Small intestine (tissue), 7 donors: Measurements from ENCODE around the gene STOM. TPM values are rescaled to one million over a fixed set of nuclear protein-coding genes. Genes with fewer than 3 reads are reported as not detected.

Source experiments
- DNase-seq, 2 donors: peaks; one replicate each; pipeline versions ENCODE4 v3.0.0 to v3.0.0-alpha.2; 2013
- FAIRE-seq: peaks from 2 replicates; lab custom pipeline; 2012; peaks lifted over from hg19 to GRCh38; lab: Jason Lieb, UNC
- H3K27ac ChIP-seq, 3 donors: one replicate each; pipeline ENCODE4 v1.5.1; 2013; ENCODE audit warnings: low read length in 2 of 3, mild to moderate bottlenecking in 2 of 3, control low read depth in 1 of 3, inconsistent platforms in 1 of 3, low read depth in 1 of 3, moderate library complexity in 1 of 3
- H3K27me3 ChIP-seq, 3 donors: one replicate each; pipeline ENCODE4 v1.6.1; 2013; ENCODE audit warnings: low read length in 3 of 3, inconsistent platforms in 1 of 3; ENCODE audit not compliant: control insufficient read depth in 3 of 3, insufficient read depth in 3 of 3
- H3K36me3 ChIP-seq, 3 donors: one replicate each; pipeline ENCODE4 v1.6.1; 2013; ENCODE audit warnings: low read length in 3 of 3, inconsistent platforms in 1 of 3, low read depth in 1 of 3, mild to moderate bottlenecking in 1 of 3, moderate library complexity in 1 of 3; ENCODE audit not compliant: control insufficient read depth in 3 of 3, insufficient read depth in 2 of 3
- H3K4me1 ChIP-seq, 3 donors: one replicate each; pipeline ENCODE4 v1.6.1; 2013; ENCODE audit warnings: low read length in 2 of 3, inconsistent platforms in 1 of 3, low read depth in 1 of 3, mild to moderate bottlenecking in 1 of 3, moderate library complexity in 1 of 3; ENCODE audit not compliant: control insufficient read depth in 3 of 3, insufficient read depth in 2 of 3
- H3K4me3 ChIP-seq, 3 donors: one replicate each; pipeline ENCODE4 v1.5.1; 2013; ENCODE audit warnings: low read length in 3 of 3, control low read depth in 1 of 3, inconsistent platforms in 1 of 3, low read depth in 1 of 3, mild to moderate bottlenecking in 1 of 3, moderate library complexity in 1 of 3
- H3K9me3 ChIP-seq, 2 donors: one replicate each; pipeline ENCODE4 v1.6.1; 2013; ENCODE audit warnings: low read depth in 1 of 2, low read length in 1 of 2; ENCODE audit not compliant: control insufficient read depth in 2 of 2, insufficient read depth in 1 of 2
- WGBS, 3 donors: extraction: QIAGEN DNeasy Blood & Tissue Kit; methylation state at CpG; one replicate each; pipeline ENCODE4 v1.1.7; 2013; 5-methylcytosine and 5-hydroxymethylcytosine counted together
- polyA plus RNA-seq, 4 donors: library from polyadenylated mRNA; stranded (reverse) in 3 of 4; unstranded in 1 of 4; fragments of 200-250 nt in 3 of 4; fragments of 120-200 nt in 1 of 4; gene quantifications; one replicate each; pipeline versions ENCODE4 v1.2.1 to v1.2.3, GENCODE V29; 2013
- donor health status: healthy with polysubstance abuse.
- donor health status: control.
- donor health status: control.
- donor health status: Bipolar disorder and iron deficiency.
- donor health status: healthy.

Gene STOM
- polyA plus RNA-seq, 4 donors: 20.8 to 115 (median 65.9) TPM

DNA sequence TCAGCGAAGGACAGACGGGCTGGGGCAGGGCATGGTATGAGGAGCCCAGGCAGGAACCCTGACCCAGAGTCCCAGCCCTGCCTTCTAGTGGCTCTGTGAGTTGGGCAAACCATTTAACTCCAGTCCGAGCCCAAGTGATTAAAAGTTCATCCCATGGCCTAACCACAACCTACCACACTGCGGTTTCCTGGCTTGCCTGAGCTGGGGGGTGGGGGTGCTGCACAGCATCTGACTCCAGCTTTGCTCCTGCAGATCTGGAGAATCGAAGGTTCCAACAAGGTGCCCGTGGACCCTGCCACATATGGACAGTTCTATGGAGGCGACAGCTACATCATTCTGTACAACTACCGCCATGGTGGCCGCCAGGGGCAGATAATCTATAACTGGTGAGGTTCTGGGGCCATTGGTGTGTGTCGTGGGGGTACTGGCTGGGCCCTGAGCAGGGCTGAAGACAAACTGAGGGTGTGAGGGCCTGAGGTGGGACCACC, 49.0 kb downstream of the STOM start:
- FAIRE-seq (no peak), DNase-seq (no peak)
- H3K36me3 ChIP-seq: peaks cover 6 to 67% (median 8%) of the 10 kb centered on the region in 3 donors
- no peaks in the 10 kb centered on the region for H3K9me3 ChIP-seq
- peak overlapping the region in 1 of 3 donors; percentile 68 for H3K27ac ChIP-seq
- H3K4me3 ChIP-seq: no peak overlapping the region
- H3K4me1 ChIP-seq: peaks cover 0 to 6% (median 4%) of the 10 kb centered on the region in 3 donors
- H3K27me3 ChIP-seq: no peaks in the 10 kb centered on the region
- 85 to 93% (median 86%) methylated on average over 10 of the region's 10 CpGs for WGBS, 3 donors

GRCh38 chr9:121319383-121319780, 50.7 kb downstream of the STOM start:
- Histone ChIP-seq H3K27me3 (no peaks in the 10 kb centered on the region), H3K36me3 (peaks cover 5 to 51% (median 6%) of the 10 kb centered on the region in 3 donors), H3K4me1 (peaks cover 0 to 6% (median 4%) of the 10 kb centered on the region in 3 donors), H3K27ac (no peak overlapping the region), H3K4me3 (no peak overlapping the region), H3K9me3 (no peaks in the 10 kb centered on the region)
- DNase-seq: no peak
- WGBS, 3 donors: 92 to 96% (median 94%) methylated on average over 5 of the region's 5 CpGs
- FAIRE-seq: no peak

- H3K36me3 ChIP-seq: peaks cover 5 to 49% (median 6%) of the 10 kb centered on the region in 3 donors
- peaks cover 0 to 6% (median 4%) of the 10 kb centered on the region in 3 donors for H3K4me1 ChIP-seq
- no peak for FAIRE-seq
- no peaks in the 10 kb centered on the region for H3K9me3 ChIP-seq
- no peak overlapping the region for H3K27ac ChIP-seq
- no peak for DNase-seq
- no peaks in the 10 kb centered on the region for H3K27me3 ChIP-seq
- no peak overlapping the region for H3K4me3 ChIP-seq
- 90 to 94% (median 91%) methylated on average over 19 of the region's 19 CpGs for WGBS, 3 donors
These were observed 51.2 kb downstream of the STOM start for GRCh38 chr9:121318631-121319382.

GRCh38 chr9:121317737-121318630, 52.1 kb downstream of the STOM start:
- Histone ChIP-seq H3K9me3 (no peaks in the 10 kb centered on the region), H3K27me3 (no peaks in the 10 kb centered on the region), H3K4me3 (no peak overlapping the region), H3K4me1 (peaks cover 0 to 5% (median 4%) of the 10 kb centered on the region in 3 donors), H3K27ac (peak overlapping the region in 1 of 3 donors; percentile 14), H3K36me3 (peaks cover 5 to 57% (median 6%) of the 10 kb centered on the region in 3 donors)
- WGBS, 3 donors: 59 to 66% (median 60%) methylated on average over 5 to 6 of the region's 6 CpGs
- DNase-seq (peak in 1 of 2 donors; percentile 67), FAIRE-seq (no peak)

GRCh38 chr9:121316852-121317373, 53.1 kb downstream of the STOM start:
- H3K4me1 ChIP-seq: peaks cover 0 to 4% (median 2%) of the 10 kb centered on the region in 3 donors
- 93 to 98% (median 94%) methylated on average over 11 of the region's 11 CpGs for WGBS, 3 donors
- FAIRE-seq (no peak), DNase-seq (no peak)
- no peak overlapping the region for H3K27ac ChIP-seq
- H3K27me3 ChIP-seq: no peaks in the 10 kb centered on the region
- peaks cover 5 to 64% (median 8%) of the 10 kb centered on the region in 3 donors for H3K36me3 ChIP-seq
- H3K4me3 ChIP-seq: no peak overlapping the region
- H3K9me3 ChIP-seq: no peaks in the 10 kb centered on the region

GRCh38 chr9:121316378-121316777, 53.7 kb downstream of the STOM start:
- Histone ChIP-seq H3K4me3 (no peak overlapping the region), H3K36me3 (peaks cover 5 to 65% (median 8%) of the 10 kb centered on the region in 3 donors), H3K4me1 (peaks cover 0 to 4% (median 2%) of the 10 kb centered on the region in 3 donors), H3K27me3 (no peaks in the 10 kb centered on the region), H3K27ac (no peak overlapping the region), H3K9me3 (no peaks in the 10 kb centered on the region)
- DNase-seq (no peak), FAIRE-seq (no peak)
- 94 to 97% (median 95%) methylated on average over 6 of the region's 6 CpGs for WGBS, 3 donors

- no peak for DNase-seq
- Histone ChIP-seq H3K36me3 (peaks cover 7 to 59% (median 8%) of the 10 kb centered on the region in 3 donors), H3K4me3 (no peak overlapping the region), H3K27ac (no peak overlapping the region), H3K9me3 (no peaks in the 10 kb centered on the region), H3K27me3 (no peaks in the 10 kb centered on the region), H3K4me1 (peaks cover 0 to 4% (median 0%) of the 10 kb centered on the region in 3 donors)
- 96 to 100% (median 98%) methylated on average over 9 to 10 of the region's 10 CpGs for WGBS, 3 donors
- no peak for FAIRE-seq
These were observed 56.4 kb downstream of the STOM start for GRCh38 chr9:121313458-121314152.
